A549 (cell line): Measurements from ENCODE around the gene NOXA1.

Experiments
- CTCF ChIP-seq: fragments of >200 bp; sonication (Bioruptor Twin); formaldehyde crosslinking; IDR thresholded peaks from 3 replicates; pipeline ENCODE4 v1.5.1; 2016
- NFE2L2 ChIP-seq: fragments of 150-350 bp; conservative IDR thresholded peaks from 2 replicates; pipeline ENCODE4 v1.6.1; 2014; ENCODE audit warnings: low read length

GRCh38 chr9:137417161-137418021 is 5.8 kb upstream of the NOXA1 start:
- TF ChIP-seq CTCF (no peak), NFE2L2 (no peak)
